ENCODE results near the gene TGM1. TPM values are rescaled to one million over a fixed set of nuclear protein-coding genes. Genes with fewer than 3 reads are reported as not detected.
A peak's percentile ranks its signal among the peaks of the same experiment; 100 is the strongest.

TGM1 gene
- total and polyA plus RNA-seq, 10 of the 15 experiments (the other 5 are each of a cell fraction or from before 2014, with no cell fraction given): 0.05 to 5.9 (median 1.8) TPM

- TF ChIP-seq ETV6 (conservative IDR thresholded peaks at IDR 0.05 in 1 of 2, IDR thresholded peaks at IDR 0.05 in 1 of 2; ENCODE audit: borderline replicate concordance in 1 of 2, low read depth in 1 of 2) (0 out of 4 replicates have a peak, but pooled peaks of 1 of the 2 experiments have one; percentile 12), MTA2 (IDR thresholded peaks at IDR 0.05; ENCODE audit: low read depth) (no peak), EGR1 (IDR thresholded peaks at IDR 0.05; ENCODE audit: borderline replicate concordance in 1 of 2, low read depth in 2 of 2, low read length in 2 of 2) (no peak), ZBTB40 (IDR thresholded peaks at IDR 0.05; ENCODE audit: borderline replicate concordance) (no peak), ASH2L (IDR thresholded peaks at IDR 0.05; ENCODE audit: borderline replicate concordance, low read depth) (peak; percentile 36; the same call in 1 of the 2 replicates), RAD21 (IDR thresholded peaks at IDR 0.05; ENCODE audit: insufficient read depth, low read depth, low read length) (0 out of 2 replicates have a peak, but pooled peaks have one; percentile 29), EZH2 (IDR thresholded peaks at IDR 0.05; ENCODE audit: borderline replicate concordance, control insufficient read depth, low read depth, low read length) (no peak), CBX5 (IDR thresholded peaks at IDR 0.05; ENCODE audit: low read depth) (no peak), TBL1XR1 (IDR thresholded peaks at IDR 0.05; ENCODE audit: low read depth, low read length) (no peak), IKZF1 (conservative IDR thresholded peaks at IDR 0.05) (peak; percentile 53), ZNF207 (IDR thresholded peaks at IDR 0.05; ENCODE audit: borderline replicate concordance) (no peak), HDAC2 (IDR thresholded peaks at IDR 0.05) (no peak), IRF4 (IDR thresholded peaks at IDR 0.05; ENCODE audit: low read depth, low read length) (no peak), USF2 (IDR thresholded peaks at IDR 0.05; ENCODE audit: borderline replicate concordance, low read depth, low read length) (no peak; the same call in 1 of the 2 replicates), SMARCA5 (IDR thresholded peaks at IDR 0.05) (0 out of 2 replicates have a peak, but pooled peaks have one; percentile 29), NR2C2 (IDR thresholded peaks at IDR 0.05; ENCODE audit: borderline replicate concordance, control insufficient read depth, insufficient read length, low read depth) (no peak), PAX5 (IDR thresholded peaks at IDR 0.05; ENCODE audit: borderline replicate concordance, low read depth, low read length) (no peak), MYB (IDR thresholded peaks at IDR 0.05; ENCODE audit: borderline replicate concordance, low read depth, low read length) (no peak), NFIC (IDR thresholded peaks at IDR 0.05; ENCODE audit: low read depth, low read length) (no peak), DPF2 (IDR thresholded peaks at IDR 0.05) (no peak), TAF1 (IDR thresholded peaks at IDR 0.05; ENCODE audit: borderline replicate concordance, low read depth, low read length) (no peak), YY1 (IDR thresholded peaks at IDR 0.05; ENCODE audit: low read depth, low read length) (no peak)
- TF ChIP-seq, protein P1, sequence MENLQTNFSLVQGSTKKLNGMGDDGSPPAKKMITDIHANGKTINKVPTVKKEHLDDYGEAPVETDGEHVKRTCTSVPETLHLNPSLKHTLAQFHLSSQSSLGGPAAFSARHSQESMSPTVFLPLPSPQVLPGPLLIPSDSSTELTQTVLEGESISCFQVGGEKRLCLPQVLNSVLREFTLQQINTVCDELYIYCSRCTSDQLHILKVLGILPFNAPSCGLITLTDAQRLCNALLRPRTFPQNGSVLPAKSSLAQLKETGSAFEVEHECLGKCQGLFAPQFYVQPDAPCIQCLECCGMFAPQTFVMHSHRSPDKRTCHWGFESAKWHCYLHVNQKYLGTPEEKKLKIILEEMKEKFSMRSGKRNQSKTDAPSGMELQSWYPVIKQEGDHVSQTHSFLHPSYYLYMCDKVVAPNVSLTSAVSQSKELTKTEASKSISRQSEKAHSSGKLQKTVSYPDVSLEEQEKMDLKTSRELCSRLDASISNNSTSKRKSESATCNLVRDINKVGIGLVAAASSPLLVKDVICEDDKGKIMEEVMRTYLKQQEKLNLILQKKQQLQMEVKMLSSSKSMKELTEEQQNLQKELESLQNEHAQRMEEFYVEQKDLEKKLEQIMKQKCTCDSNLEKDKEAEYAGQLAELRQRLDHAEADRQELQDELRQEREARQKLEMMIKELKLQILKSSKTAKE (IDR thresholded peaks at IDR 0.05; ENCODE audit: low read depth, poor library complexity, severe bottlenecking): no peak
These were observed 16.6 kb upstream of the TGM1 start (continued) for GRCh38 chr14:24279301-24280186.
